Pancreas (tissue), 10 donors: ENCODE results near the gene KLHL9. TPM values are rescaled to one million over a fixed set of nuclear protein-coding genes. Genes with fewer than 3 reads are reported as not detected.
"Not testable (repeated sequence)": the region's sequence is repeated elsewhere in the genome, so short reads cannot be mapped to it uniquely, and the experiment has no call there.

ENCODE experiments used
- ATAC-seq, 4 donors: fragments of 200-7000 bp; cut with Tn5 transposase; one replicate each; pipeline versions ENCODE4 v1.8.0 to v1.9.1; 2020; ENCODE audit warnings: mild to moderate bottlenecking in 4 of 4, moderate library complexity in 4 of 4
- DNase-seq, 6 donors: peaks; one replicate each; pipeline ENCODE4 v3.0.0-alpha.2; 2020
- FAIRE-seq: peaks from 2 replicates; lab custom pipeline; 2012; peaks lifted over from hg19 to GRCh38; lab: Jason Lieb, UNC
- H3K27ac ChIP-seq, 4 donors: fragments of 200-600 bp; sonication (generic); 1 replicate in 3 of 4; 2 replicates in 1 of 4; pipeline versions ENCODE4 v1.5.0 to v1.8.0; 2020
- H3K27me3 ChIP-seq, 4 donors: fragments of 200-600 bp; one replicate each; pipeline ENCODE4 v1.8.0; 2021
- H3K36me3 ChIP-seq, 3 donors: fragments of 200-600 bp; sonication (generic) in 1 of 3; one replicate each; pipeline versions ENCODE4 v1.5.0 to v1.8.0; 2020 to 2021
- H3K4me1 ChIP-seq, 3 donors: fragments of 200-600 bp; one replicate each; pipeline ENCODE4 v1.8.0; 2021
- H3K4me3 ChIP-seq, 4 donors: fragments of 200-600 bp; sonication (generic) in 2 of 4; one replicate each; pipeline versions ENCODE4 v1.5.0 to v1.8.0; 2020 to 2021
- H3K9me3 ChIP-seq, 4 donors: fragments of 200-600 bp; one replicate each; pipeline ENCODE4 v1.8.0; 2021
- CTCF ChIP-seq, 4 donors: fragments of 200-600 bp; sonication (generic) in 3 of 4; IDR thresholded peaks; one replicate each; pipeline versions ENCODE4 v1.5.0 to v1.8.0; 2021; ENCODE audit warnings: antibody characterized with exemption in 4 of 4
- whole genome bisulfite sequencing, 2 donors: extraction: QIAGEN DNeasy Blood & Tissue Kit; methylation state at CpG; one replicate each; pipeline ENCODE4 v1.1.7; 2013; 5-methylcytosine and 5-hydroxymethylcytosine counted together
- intact Hi-C, 3 donors: fragments of 100-400 bp; cut with DNase I; formaldehyde crosslinking; loops; one replicate each; pipeline versions ENCODE4 v1.11.1 to v1.14.2; 2022
- polyA plus RNA-seq, 2 donors: library from polyadenylated mRNA; stranded (reverse); fragments of 200-250 nt; gene quantifications; one replicate each; pipeline ENCODE4 v1.2.3, GENCODE V29; 2013
- total RNA-seq, 6 donors: library from RNA; stranded (reverse); fragmentation: NEBNext Ultra II Directional in 4 of 6; extraction: Animal tissue kit (Norgen Biotek cat#: 25700) in 4 of 6; gene quantifications; one replicate each; pipeline versions ENCODE4 v1.2.1 to v1.2.4, GENCODE V29; 2021 to 2023
- donor health status: healthy with polysubstance abuse.
- donor health status: DM: no; HTN: no; CAD: no; lungs with moderate emphysema.
- donor health status: DM: no; HTN: no; CAD: no.
- donor health status: control.
- donor health status: control.
- donor health status: Bipolar disorder and iron deficiency.
- donor health status: DM: yes; HTN: yes; CAD: no.
- donor health status: DM: no; HTN: no; CAD: no.
- donor health status: DM: no; HTN: no; CAD: no.
- donor health status: DM: yes; HTN: yes; CAD: no.

KLHL9 gene
- total and polyA plus RNA-seq, 8 donors: 3.2 to 14.8 (median 7.2) TPM

- H3K36me3 ChIP-seq: no peaks in the 10 kb centered on the region
- FAIRE-seq (no peak), DNase-seq (no peak), ATAC-seq (no peak)
- H3K4me1 ChIP-seq: no peaks in the 10 kb centered on the region
- H3K27ac ChIP-seq: no peak within 1 kb of the TSS
- WGBS, 2 donors: 73 to 82% methylated on average over 3 of the region's 3 CpGs
- intact Hi-C loops: no loop called here
- no peak within 1 kb of the TSS for H3K4me3 ChIP-seq
- H3K27me3 ChIP-seq: no peaks in the 10 kb centered on the region
- no peak for TF ChIP-seq CTCF (IDR thresholded peaks at IDR 0.05)
- H3K9me3 ChIP-seq: no peaks in the 10 kb centered on the region
Observed at GRCh38 chr9:21367957-21368356, 32.8 kb upstream of the KLHL9 start, which contains the start of gene IFNA13. Gene IFNA13, minus strand, starts transcription at chr9:21368057. Its CDS starts 47 bp downstream, at chr9:21368010.

- ATAC-seq, H3K9me3 ChIP-seq, H3K4me1 ChIP-seq, H3K27ac ChIP-seq, H3K4me3 ChIP-seq, H3K36me3 ChIP-seq, H3K27me3 ChIP-seq, DNase-seq, intact Hi-C loops: not testable (repeated sequence)
- WGBS, 2 donors: 83 to 90% methylated on average over 1 of the region's 2 CpGs
- peak; percentile 39 for FAIRE-seq
Observed at GRCh38 chr9:21367169-21367568, 32.0 kb upstream of the KLHL9 start.

- WGBS, 2 donors: 81 to 92% methylated on average over 8 of the region's 8 CpGs
Observed at GRCh38 chr9:21362287-21362686, 27.1 kb upstream of the KLHL9 start.

GRCh38 chr9:21357479-21358460 lies 22.6 kb upstream of the KLHL9 start:
- Histone ChIP-seq H3K27ac (no peak overlapping the region), H3K4me3 (no peak overlapping the region), H3K27me3 (no peaks in the 10 kb centered on the region), H3K4me1 (no peaks in the 10 kb centered on the region), H3K9me3 (no peaks in the 10 kb centered on the region), H3K36me3 (no peaks in the 10 kb centered on the region)
- no peak for TF ChIP-seq CTCF (IDR thresholded peaks at IDR 0.05)
- ATAC-seq (no peak), FAIRE-seq (no peak), DNase-seq (no peak)
- intact Hi-C loops: no loop called here
- WGBS, 2 donors: 59 to 72% methylated on average over 7 of the region's 7 CpGs

More at GRCh38 chr9:21362287-21362686, 27.1 kb upstream of the KLHL9 start:
- intact Hi-C loops: no loop called here
- Histone ChIP-seq H3K4me3 (no peak overlapping the region), H3K27ac (no peak overlapping the region), H3K27me3 (no peaks in the 10 kb centered on the region), H3K9me3 (no peaks in the 10 kb centered on the region), H3K4me1 (no peaks in the 10 kb centered on the region), H3K36me3 (no peaks in the 10 kb centered on the region)
- FAIRE-seq: no peak
- DNase-seq: peak in 1 of 6 donors; percentile 33
- no peak for TF ChIP-seq CTCF (IDR thresholded peaks at IDR 0.05)
- ATAC-seq: no peak

GRCh38 chr9:21350787-21351186 lies 15.6 kb upstream of the KLHL9 start, which contains the start of gene IFNA6:
Gene IFNA6, minus strand, starts transcription at chr9:21350887. Its CDS starts 0 bp downstream, at chr9:21350887.
- H3K36me3 ChIP-seq: no peaks in the 10 kb centered on the region
- no peak for TF ChIP-seq CTCF (IDR thresholded peaks at IDR 0.05)
- H3K9me3 ChIP-seq: no peaks in the 10 kb centered on the region
- ATAC-seq: no peak
- 45 to 58% methylated on average over 1 of the region's 1 CpG for WGBS, 2 donors
- FAIRE-seq: no peak
- intact Hi-C loops: no loop called here
- no peak within 1 kb of the TSS for H3K27ac ChIP-seq
- H3K27me3 ChIP-seq: no peaks in the 10 kb centered on the region
- H3K4me3 ChIP-seq: no peak within 1 kb of the TSS
- no peaks in the 10 kb centered on the region for H3K4me1 ChIP-seq
- DNase-seq: no peak
